NCI-H446 (cell line): ENCODE results near the gene VAV2.

ENCODE experiments used
- DNase-seq, 2 experiments: peaks; one replicate each; lab custom pipeline; 2025; lab: John Stamatoyannopoulos, UW

The VAV2 gene

DNA sequence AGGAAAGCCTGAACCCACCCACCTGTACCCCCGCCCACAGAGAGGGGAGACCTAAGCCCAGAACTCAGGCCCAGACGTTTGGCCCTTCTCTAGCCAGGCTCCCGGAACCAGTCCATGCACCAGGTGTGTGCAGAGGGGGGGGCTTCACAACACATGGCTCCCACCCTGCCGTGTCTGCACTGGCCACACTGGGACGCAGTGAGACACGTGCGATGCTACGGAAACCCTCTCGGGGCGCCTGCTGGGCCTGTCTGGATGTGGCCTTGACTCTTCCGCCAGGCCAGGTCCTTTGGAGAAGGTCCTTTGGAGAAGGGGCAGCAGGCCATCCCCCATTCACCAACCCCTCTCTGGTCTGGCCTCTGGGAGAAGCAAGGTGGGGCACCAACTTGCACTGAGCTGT is 195.6 kb downstream of the VAV2 start:
- DNase-seq = no peak

DNA sequence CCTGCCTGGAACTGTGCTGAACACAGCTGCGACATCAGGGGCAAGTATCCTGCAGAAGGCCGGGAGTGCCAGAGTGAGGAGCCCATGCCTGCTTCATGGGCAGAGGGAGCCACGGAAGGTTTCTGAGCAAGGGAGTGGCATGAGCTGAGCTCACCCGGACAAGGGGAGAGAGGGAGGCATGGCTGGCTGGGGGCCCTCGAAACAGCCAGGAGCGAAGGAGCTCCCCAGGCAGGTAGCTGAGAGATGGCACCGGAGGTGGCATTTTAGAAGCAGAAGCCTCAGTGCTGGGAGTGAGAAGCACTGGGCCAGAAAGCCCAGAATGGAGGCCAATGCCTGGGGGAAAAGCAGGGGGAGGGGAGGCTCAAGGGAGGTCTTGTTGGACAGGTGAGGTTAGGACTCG is 197.1 kb downstream of the VAV2 start:
- no peak for DNase-seq

DNA sequence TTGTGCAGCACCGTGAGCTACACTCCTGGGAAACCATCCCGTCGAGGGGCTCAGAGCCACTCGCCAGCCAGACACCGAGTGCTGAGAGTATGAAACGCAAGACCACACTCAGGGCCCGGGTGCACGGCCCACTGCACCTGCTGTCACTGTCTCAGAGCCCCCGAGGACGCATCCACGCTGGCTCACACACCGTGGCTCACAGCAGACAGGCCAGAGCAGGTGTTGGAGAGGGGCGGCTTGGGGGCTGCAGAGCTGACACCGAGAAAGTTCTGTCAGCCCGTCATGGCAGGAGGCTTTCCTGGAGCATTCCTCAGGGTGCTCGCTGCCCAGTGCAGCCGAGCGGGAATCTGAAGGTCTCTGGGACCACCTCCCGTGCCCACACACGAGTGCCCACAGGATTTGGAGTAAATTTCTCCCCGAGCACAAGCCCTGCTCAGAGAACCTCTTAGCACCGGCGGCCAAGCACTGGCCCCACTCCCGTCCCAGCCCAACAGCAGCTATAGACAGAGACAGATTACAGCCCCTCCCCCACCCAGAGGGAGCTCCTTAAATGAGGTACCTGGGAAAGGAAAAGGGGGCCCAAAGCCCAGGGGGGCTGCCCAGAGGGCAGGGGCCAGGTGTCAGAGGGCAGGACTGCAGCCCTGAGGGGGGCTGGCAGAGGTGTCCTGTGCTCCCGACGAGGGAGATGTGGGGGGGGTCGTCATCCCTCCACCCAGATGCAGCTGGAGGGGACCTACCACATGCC is 197.9 kb downstream of the VAV2 start:
- DNase-seq = no peak

DNA sequence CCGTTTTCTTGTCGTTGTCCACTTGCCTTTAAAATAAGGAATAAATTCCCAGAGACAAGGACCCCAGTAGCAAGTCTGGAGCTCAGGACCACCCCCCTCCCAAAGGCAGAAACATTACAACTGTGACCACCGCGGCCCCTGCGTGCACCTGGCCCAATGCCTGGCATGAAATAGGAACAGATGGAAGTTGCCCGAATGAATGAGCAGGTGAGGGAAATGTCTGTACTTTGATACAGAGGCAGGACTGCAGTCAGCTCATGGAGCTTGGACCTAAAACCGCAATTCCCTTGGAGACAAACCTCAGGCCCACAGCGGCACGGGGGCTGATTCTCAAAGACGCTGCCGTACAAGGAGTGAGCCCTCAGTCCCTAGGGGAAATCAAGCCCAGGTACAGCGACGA is 198.7 kb downstream of the VAV2 start:
- no peak for DNase-seq

DNA sequence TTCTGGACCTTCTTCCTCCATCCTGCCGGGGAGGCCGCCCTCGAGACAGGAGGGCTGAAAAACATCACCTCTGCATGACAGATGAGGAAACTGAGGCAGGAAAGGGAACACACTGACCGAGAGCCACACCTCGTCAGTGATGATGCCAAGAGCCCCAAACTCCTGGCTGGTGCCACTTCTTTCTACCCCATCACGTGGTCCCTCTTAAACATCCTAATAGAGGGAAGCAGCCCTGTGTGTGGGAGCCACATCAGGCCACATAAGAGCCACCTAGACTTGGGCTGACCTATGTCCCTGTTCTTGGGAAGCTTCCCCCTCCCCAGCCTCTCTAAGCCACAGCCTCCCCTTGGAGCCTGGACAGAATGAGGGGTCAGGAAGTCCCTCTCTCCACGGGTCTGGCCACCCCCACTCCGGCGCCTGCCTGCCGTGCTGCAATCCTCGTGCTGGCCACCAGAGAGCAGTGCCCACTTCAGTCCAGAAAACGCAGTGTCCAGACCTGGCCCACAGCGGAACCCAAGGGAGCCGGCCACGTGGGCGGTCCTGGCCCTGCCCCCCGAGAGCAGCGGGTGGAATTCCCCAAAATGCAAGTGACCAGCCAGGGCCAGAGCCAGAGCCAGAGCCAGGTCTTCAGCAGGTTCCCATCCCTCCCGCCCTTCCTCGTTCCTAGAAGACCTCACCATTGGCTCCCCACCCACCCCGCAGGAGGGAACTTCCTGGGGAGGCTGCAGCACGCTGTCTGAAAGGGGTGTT is 199.2 kb downstream of the VAV2 start:
- DNase-seq = peak; percentile 5 to 23

DNA sequence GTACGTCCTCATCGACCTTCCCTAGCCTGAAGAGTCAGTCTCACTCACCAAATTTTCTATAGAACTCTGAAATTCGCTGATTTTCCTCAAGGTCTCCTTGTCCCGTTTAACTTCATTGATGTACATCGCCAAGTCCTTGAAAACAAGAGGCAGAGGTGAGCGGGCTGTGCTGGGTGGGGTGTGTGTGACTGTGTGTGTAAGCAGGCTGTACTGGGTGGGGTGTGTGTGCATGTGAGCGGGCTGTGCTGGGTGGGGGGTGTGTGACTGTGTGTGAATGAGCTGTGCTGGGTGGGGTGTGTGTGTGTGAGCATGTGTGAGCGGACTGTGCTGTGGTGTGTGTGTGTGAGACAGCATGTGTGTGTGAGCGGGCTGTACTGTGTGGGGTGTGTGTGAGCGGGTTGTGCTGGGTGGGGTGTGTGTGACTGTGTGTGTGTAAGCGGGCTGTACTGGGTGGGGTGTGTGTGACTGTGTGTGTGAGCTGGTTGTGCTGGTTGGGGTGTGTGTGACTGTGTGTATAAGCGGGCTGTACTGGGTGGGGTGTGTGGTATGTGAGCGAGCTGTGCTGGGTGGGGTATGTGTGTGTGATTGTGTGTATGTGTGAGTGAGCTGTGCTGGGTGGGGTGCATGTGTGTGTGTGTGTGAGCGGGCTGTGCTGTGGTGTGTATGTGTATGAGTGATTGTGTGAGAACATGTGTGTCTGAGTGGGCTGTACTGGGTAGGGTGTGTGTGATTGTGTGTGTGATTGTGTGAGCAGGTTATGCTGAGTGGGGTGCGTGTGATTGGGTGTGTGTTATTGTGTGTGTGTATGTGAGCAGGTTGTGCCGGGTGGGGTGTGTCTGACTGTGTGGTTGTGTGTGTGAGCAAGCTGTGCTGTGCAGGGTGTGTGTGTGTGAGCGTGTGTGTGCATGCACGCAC is 200.1 kb downstream of the VAV2 start:
- no peak for DNase-seq

DNA sequence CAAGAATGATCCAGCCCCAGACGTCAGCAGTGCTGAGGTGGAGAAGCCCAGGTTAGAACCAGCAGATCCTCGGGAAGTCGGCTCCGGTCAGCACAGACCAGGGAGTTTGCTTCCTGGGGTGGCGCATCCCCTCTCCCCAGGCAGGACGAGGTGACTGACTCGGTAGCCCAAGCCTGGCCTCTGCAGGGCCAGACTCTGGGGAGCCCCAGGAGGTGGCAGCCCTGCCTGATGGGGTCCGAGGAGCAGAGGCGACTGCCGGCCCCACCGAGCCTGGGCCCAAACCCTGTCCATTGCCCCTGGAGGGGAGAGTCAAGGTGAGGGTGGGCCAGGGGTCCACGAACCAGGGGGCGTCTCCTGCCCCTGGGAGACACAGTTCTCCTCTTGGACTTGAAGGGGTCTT is 201.1 kb downstream of the VAV2 start:
- DNase-seq = no peak

DNA sequence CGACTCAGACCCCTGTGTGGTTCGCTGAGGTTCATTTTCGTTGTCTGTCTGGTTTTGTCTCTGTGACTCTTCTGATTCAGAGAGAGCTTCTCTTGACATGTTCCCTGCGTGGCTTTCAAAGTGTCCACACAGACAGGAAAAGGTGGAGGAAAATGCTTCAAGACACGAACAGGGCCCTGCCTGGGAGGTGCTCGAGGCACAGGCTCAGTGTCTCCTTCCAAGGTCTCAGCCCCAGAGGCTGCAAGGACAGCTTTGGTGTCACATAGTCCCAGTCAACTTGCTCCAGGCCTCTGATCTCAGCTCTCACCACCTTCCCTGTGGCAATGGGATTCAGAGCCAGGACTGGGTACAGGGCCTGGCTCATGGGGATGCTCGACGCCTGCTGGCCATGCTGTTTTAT is 202.3 kb downstream of the VAV2 start:
- DNase-seq = no peak

DNA sequence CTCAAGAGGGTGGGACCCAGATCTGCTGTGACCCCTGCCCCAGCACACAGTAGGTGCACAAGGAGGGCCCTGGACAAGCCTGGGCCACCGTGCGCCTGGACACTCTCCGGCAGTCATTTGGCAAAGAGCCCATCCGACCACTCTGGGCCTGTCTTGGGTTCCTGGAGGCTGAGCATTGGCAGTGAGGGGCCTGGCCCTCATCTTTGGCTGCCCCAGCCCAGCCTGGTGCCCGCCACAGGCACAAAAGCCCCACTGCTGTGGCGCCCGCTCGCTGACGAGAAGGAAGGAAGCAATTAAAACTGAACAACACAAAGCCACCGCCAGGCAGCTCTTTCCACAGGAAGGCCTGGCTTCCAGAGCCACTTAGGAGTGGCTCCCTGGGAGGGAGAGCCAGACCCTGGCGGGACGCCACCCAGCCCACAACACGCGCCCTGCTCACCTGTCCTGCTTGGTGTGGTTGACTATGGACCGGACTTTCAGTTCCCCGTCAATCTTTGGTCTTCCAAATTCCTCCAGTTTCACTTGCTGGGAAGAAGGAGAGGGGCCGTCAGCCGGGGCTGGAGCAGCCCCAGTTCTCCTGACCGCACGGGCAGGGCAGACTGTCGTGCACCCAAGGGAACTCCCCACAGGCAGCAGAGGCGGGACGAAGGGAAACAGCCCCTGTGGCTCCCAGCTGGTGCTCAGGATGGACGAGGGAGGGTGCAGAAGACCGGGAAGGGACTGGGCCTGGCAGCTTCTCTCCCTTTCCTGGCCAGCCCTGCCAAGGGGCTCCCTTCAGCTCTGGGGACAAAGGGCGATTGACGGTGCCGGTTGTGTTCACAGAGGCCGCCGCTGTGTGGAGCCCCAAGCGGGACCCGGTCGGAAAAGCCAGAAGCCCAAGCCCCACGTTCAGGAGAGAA is 203.1 kb downstream of the VAV2 start:
- DNase-seq = no peak

DNA sequence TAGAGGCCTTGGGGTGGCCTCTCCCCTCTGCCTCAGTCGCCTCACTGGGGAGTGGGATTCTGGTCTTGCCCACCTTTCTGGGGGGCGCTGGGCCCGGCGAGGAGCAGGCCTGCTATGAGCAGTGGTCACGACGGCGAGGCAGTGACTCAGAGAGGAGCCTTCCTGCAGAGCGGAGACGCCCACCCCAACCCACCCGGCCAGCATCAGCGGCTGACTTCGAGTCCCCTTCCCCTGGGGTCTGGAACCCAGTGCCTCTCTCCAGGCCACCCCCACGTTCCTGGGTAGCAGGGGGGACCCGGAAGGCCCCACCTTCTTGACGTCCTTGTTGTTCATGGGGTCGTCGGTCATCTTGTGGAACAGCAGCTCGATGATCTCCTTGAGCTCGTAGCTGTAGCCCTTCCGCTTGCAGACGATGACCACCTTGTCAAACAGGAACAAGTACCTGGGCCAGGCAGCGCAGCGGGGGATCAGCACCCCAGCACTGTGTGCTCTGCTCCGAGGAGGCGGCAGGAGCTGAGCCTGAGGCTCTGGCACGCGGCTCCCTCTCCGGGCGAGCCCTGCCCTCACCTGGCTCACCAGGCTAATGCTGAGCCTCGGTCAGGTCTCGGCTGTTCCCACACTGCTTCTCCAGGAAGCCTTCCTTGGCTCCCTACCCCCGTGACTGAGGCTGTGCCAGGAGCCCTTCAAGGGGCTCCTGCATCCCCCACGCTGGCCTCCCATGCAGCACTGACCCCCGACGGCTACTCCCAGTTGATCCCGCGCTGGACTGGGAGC is 203.9 kb downstream of the VAV2 start:
- DNase-seq = no peak

DNA sequence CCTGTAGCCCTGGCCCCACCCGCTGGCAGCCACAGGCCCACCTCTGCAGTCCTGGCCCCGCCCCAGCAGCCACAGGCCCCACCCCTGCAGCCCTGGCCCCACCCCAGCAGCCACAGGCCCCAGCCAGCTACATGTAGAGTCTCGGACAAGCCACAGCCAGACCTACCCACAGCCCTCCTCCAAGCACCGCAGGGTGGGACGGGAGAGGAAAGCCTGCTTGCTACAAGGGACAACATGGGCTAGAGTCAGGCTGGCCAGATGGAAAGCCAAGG is 204.4 kb downstream of the VAV2 start:
- DNase-seq = no peak

DNA sequence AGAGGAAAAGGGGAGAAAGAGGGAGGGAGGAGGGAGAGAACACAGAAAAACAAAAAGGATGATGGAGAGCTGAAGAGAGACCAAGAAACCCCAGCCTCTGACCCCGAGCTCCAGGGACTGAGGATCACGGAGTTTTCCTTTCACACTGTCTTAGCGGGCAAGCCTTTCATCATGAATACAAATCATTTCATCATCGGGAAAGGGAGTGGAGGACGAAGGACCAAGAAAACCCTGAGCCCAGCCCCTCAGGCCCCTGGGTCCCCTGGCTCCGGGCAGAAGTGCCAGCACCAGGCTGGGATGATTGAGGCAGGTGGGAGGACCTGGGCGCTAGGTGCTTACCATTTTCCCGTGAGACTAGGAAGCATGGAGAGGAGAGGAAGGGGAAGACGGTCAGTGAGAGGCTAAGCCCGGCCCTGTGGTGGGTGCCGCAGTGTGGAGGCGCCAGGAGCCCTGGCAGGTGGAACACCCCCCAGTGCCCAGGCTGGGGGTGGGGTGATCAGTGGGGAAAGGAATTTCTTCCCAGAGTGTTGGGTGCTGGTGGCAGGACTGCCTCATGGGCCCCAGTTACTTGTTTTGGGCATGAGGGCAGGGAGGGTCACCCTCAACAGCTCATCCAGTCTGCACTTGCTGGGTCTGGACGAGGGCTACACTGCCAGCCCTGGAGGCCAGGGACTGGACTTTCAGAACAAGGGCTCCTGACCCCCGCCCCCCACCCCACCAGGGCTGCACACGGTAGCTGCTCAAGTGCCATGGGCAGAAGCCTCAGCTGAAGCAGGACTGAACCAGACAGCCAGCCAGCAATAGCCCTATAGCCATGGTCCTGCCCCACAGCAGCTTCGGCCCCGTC is 205.0 kb downstream of the VAV2 start:
- DNase-seq = no peak

DNA sequence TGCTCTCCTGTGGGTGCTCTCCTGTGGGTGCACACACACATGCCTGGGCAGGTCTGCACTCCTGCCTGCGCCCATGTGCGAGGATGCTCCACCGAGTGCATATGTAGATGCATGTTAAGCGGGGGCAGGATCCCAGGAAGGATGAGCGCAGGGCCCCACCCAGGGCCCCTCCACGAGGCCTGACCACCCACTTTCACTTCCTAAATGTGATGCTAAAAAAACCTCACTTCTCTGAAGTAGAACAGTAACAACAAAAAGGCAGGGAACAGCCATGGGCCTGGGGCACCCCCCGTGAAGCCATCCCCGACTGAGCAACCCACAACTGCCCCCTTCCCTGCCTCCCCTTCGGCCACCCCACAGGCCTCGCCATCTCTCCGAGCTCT is 205.8 kb downstream of the VAV2 start:
- DNase-seq = no peak

DNA sequence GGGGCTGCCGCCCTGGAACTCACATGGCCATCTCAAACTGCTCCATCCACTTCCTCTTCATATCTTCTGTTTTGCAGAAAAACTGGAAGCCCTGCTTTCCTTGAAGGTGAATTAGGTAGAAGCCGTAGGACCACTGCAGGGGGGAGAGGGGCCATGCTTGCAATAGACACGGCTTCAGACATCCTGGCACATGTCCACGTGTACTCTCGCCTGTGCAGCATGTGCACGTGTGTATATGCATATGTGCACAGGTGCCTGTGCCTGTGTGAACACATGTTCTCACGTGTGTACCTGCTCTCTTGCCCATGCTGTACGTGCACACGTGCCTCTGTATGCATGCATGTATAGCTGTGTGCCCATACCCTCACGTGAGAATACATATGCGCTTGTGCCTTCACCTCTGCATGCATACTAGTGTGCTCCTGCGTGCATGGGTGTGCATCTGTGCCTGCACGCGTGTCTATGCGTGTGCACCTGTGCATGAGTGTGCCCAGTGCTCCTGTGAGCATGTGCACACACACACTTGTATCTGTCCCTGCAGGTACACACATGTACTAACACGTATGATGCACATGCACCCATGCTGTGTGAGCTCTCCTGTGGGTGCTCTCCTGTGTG is 206.3 kb downstream of the VAV2 start:
- no peak for DNase-seq

DNA sequence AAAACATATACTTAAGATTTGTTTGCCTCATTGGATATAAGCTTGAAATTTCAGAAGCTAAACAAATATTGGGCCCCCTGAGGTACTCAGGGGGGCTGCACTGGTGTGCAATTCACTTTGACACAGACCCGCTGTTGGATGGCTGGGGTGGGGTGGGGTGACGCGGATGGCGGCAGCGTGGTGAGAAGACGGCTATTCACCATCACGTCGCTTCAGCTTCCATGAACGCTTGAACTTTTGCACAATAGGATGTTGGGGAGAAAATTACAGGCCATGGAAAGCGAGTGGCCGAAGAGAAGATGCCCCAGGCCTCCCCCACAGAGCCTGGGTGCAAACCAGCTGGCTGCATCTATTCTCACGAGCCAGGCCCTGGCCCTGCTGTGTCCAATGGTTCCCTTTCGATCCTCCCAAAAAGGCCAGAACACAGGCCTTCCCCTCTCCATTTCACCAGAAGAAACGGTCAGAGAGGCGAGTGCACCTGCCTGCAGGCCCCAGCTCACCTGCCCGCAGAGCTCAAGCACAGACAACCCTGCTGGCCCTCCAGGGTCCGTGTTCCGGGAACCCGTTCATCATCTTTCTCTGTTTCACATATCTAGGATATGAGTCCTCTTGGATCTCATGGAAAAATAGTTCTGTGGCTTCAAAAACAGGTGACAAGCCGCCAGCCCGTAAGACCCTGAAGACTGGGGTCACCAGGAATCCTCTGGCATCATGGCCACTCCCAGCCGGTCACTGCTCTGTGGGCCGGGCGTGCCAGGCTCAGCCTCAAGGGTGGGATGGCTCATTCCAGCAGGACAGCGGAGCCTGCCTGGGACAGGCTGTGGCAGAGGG is 207.2 kb downstream of the VAV2 start:
- no peak for DNase-seq

DNA sequence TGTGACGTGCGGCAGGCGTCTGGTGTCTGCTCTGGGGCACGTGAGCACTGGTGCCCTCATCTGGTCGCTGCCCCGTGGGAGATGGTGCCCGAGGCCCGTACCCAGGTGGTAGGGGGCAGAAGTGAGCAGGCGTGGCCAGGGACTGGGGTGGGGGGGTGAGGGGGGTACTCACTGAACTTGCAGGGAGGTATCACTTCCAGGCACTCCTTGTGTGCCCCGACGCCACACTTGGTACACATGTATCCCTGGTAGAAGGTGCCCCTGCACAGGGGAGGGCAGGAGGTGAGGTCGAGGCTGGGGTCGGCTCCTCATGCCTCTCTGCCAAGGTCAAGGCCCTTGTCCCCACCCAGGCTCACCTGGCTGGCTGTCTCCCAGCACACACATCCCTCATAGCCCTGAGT is 208.8 kb downstream of the VAV2 start:
- no peak for DNase-seq

DNA sequence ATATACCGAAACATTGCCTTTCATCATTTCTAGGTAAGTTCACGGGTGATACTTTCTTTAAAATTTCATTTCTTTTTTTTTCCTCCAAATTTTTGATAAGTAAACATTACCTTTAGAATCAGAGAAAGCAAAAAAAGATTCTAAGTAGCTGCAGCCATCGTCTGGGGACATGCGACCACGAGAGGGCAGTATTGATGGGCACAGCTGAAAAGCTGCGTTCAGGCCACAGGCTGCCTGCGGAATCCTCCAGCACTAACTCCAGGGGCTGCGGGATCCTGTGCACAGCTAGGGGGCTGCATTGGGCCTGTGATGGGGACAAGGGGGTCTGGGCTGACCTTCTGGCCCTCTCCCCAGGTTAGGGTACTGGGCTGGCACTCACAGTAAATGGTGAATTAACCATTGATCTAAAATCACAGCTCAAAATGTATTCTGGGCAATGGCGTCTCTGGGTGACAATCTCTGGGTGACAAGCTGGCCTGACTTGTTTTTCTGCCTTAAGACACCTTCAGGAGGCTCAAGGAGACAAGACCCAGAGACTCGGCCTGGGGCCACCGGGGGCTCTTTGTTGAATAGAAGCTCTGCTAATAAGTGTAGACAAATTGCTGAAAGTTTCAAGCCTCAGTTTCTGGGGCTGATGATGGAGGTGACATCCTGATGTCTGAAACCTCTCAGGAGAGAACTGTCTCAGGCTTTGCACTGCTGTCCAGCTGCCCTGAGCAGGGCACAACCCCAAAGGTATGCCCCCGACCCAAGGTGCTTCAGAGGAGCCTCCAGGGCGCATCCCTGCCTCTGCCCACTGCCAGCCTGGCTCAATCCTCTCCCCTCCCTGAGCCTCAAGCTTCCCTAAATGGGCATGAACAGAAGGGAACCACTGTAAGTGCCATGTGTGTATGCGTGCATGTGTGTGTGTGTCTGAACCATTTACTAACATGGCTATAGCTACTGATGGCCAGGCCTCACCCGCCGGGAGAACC is 209.7 kb downstream of the VAV2 start:
- DNase-seq = peak in 1 of 2 experiments; percentile 38

DNA sequence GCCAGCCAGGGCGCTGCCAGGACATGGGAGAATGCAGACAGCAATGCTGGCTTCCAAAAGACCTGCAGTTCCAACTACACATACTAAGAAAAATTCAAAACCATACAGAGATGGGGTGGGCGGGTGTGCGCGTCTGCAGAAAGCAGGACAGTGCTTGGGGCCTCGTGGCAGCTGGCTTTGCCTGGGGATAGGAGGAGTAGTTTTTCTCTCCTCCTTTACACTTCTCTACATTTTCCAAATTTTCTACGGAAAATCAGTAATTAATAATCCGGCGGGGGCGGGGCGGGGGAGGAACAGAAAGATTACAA is 210.3 kb downstream of the VAV2 start:
- no peak for DNase-seq
